ENCODE measurements around the gene ATIC.

DNA sequence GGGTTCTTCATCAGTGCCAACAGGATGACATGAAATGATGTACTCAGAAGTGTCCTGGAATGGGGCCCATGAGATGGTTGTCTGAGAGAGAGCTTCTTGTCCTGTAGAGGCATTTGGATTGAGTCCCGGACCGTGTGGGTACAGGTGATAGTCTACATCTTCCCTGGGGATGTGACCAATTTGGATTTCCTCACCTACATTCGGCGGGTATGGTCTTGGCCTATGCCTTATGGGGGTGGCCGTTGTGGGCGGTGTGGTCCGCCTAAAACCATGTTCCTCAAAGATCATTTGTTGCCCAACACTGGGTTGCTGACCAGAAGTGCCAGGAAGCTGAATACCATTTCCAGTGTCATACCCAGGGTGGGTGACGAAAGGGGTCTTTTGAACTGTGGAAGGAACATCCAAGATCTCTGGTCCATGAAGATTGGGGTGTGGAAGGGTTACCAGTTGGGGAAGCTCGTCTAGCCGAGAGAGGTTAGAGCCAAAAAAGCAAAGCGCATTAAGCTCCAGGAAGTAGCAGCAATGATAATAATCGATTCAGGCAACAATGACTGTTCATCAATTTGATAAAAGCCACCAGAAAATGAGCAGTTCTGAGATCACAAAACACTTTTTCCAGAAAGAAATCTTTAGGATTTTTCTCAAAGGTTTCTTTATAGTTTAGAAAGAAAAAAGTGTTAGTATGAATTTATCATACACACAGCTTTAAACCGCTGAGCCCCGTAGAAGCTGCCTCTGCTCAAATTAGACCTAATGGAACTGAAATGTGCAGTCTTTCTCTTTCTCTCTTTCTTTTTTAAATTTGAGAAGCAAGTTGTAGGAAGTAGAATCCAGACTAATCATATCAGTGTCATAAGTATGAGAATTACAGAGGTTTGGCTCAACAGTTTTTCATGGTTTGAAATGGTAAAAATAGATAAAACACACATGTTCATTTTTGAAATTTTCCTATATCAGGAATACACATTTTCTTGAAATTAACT is 60.3 kb downstream of the ATIC start:
- TF ChIP-seq POLR2A (IDR thresholded peaks at IDR 0.05) (no peak), POLR2AphosphoS5 (IDR thresholded peaks at IDR 0.05) (no peak)
- TF ChIP-seq, protein P1, sequence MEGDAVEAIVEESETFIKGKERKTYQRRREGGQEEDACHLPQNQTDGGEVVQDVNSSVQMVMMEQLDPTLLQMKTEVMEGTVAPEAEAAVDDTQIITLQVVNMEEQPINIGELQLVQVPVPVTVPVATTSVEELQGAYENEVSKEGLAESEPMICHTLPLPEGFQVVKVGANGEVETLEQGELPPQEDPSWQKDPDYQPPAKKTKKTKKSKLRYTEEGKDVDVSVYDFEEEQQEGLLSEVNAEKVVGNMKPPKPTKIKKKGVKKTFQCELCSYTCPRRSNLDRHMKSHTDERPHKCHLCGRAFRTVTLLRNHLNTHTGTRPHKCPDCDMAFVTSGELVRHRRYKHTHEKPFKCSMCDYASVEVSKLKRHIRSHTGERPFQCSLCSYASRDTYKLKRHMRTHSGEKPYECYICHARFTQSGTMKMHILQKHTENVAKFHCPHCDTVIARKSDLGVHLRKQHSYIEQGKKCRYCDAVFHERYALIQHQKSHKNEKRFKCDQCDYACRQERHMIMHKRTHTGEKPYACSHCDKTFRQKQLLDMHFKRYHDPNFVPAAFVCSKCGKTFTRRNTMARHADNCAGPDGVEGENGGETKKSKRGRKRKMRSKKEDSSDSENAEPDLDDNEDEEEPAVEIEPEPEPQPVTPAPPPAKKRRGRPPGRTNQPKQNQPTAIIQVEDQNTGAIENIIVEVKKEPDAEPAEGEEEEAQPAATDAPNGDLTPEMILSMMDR (IDR thresholded peaks at IDR 0.05), result no peak

Measured in gastroesophageal sphincter (tissue), 3 donors.